Right lobe of liver (tissue), 4 donors: ENCODE results near the gene HECA.

Experiments used
- CTCF ChIP-seq, 4 donors: fragments of 200-600 bp in 3 of 4; fragments of 450-650 bp in 1 of 4; IDR thresholded peaks; one replicate each; pipeline versions ENCODE4 v1.5.1 to v1.8.0; 2016 to 2022; ENCODE audit warnings: antibody characterized with exemption in 4 of 4, mild to moderate bottlenecking in 2 of 4
- POLR2A ChIP-seq: fragments of 450-650 bp; IDR thresholded peaks from one replicate; pipeline ENCODE4 v1.6.1; 2017; ENCODE audit warnings: antibody characterized with exemption, mild to moderate bottlenecking
- donor health status: DM: no; HTN: no; CAD: no.
- donor health status: DM: no; HTN: no; CAD: no.
- donor health status: DM: no; HTN: yes; CAD: no.

- TF ChIP-seq POLR2A (no peak), CTCF (IDR thresholded peaks at IDR 0.05) (peak; percentile 44 to 52 (median 46))
These were observed 9.8 kb upstream of the HECA start for GRCh38 chr6:139124887-139125672.
